Breast epithelium (tissue), 3 donors: Measurements from ENCODE around the gene COASY.

Experiments used
- POLR2A ChIP-seq: fragments of 450-650 bp; IDR thresholded peaks from one replicate; pipeline ENCODE4 v1.6.1; 2016; ENCODE audit warnings: antibody characterized with exemption, mild to moderate bottlenecking, moderate library complexity
- POLR2AphosphoS5 ChIP-seq, 3 donors: sonication (generic); formaldehyde crosslinking; IDR thresholded peaks; one replicate each; pipeline ENCODE4 v1.6.1; 2017; ENCODE audit warnings: antibody characterized with exemption in 3 of 3

GRCh38 chr17:42603318-42603717 lies 41.4 kb downstream of the COASY start:
- no peak for TF ChIP-seq POLR2A
- no peak for TF ChIP-seq POLR2AphosphoS5 (IDR thresholded peaks at IDR 0.05)
